SK-N-MC (cell line): ENCODE results near the gene CHN2.

ENCODE experiments used
- EZH2 ChIP-seq: fragments of 200-600 bp; sonication (generic); IDR thresholded peaks from one replicate; pipeline ENCODE4 v1.6.1; 2017; ENCODE audit warnings: antibody characterized with exemption
- POLR2AphosphoS5 ChIP-seq: IDR thresholded peaks from 2 replicates; pipeline ENCODE4 v1.6.1; 2012; ENCODE audit warnings: mild to moderate bottlenecking, low read depth, low read length, borderline replicate concordance

GRCh38 chr7:29467193-29467926 is 272.8 kb downstream of the CHN2 start:
- TF ChIP-seq EZH2 (no peak), POLR2AphosphoS5 (no peak)
